Fibroblast of peridontal ligament (primary cell): Measurements from ENCODE around the gene ZNF789.
"Not testable (repeated sequence)": the region's sequence is repeated elsewhere in the genome, so short reads cannot be mapped to it uniquely, and the experiment has no call there.

ENCODE experiments used
- DNase-seq: peaks from one replicate; pipeline ENCODE4 v3.0.0-alpha.2; 2010; ENCODE audit errors: extremely low read depth

ZNF789 gene

GRCh38 chr7:99472561-99473314 is at the start of gene ZNF789:
Gene ZNF789 (plus strand): TSS chr7:99472890. CDS start chr7:99476457, 3,567 bp downstream.
- peak; percentile 94 for DNase-seq

DNA sequence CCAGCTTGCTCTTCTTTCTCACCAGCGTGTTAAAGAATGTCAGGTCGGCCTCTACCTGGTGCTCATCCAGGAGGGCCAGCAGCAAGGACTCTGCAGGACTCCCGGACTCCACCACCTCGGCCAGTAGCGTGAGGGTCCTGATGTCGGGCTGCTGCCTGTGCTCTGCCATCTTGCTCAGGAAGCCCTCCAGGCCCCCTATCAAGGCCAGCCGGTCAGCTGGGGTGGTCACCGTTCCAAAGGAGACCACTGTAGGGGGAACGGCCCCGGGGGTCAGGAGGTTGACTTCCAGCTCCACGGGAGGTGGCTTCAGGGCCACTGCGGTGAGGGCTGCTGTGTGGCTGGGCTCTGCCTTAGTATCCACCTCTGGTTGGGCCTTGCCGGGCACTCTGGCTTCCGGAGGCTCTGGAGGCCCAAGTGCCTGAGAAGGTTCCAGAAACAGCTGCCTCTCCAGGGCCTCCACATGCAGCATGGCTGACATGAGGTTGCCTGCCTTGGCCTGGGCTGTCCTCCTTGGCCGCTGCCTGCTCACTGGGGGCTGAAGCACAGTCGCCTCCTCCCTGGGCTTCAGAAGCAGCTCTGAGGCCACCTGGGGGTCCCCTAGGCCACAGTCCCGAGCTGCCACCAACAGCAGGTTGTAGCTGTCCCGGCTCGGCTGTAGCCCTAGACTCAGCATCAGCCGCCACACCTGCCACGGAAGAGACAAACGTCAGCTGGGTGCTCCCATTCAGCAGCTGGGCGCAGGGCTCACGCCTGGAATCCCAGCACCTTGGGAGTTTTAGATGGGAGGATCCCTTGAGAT is 47.6 kb upstream of the ZNF789 start:
- DNase-seq = no peak

GRCh38 chr7:99428972-99429566 is 43.6 kb upstream of the ZNF789 start:
- DNase-seq = no peak

GRCh38 chr7:99429756-99430155 is 42.9 kb upstream of the ZNF789 start:
- no peak for DNase-seq

- not testable (repeated sequence) for DNase-seq
Measured at GRCh38 chr7:99431756-99432540, 40.7 kb upstream of the ZNF789 start.

DNA sequence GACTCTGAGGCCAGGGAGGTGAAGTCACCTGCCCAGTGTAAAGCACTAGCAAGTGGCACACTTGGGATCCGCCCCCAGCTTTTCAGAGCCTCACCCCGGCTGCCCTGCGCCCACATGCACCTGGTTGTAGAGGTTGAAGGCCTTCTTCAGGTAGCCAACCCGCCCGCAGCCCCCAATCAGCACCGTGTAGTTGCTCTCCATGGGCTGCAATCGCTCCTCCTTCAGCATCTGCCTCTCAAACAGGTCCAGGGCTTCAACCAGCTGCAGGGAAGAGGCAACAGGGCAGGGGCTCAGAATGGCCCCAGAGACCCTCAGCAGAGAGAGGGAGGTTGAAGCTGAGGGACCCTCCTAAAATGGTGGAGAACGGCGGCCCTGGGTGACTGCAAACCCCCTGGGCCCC is 39.5 kb upstream of the ZNF789 start:
- DNase-seq = no peak

DNA sequence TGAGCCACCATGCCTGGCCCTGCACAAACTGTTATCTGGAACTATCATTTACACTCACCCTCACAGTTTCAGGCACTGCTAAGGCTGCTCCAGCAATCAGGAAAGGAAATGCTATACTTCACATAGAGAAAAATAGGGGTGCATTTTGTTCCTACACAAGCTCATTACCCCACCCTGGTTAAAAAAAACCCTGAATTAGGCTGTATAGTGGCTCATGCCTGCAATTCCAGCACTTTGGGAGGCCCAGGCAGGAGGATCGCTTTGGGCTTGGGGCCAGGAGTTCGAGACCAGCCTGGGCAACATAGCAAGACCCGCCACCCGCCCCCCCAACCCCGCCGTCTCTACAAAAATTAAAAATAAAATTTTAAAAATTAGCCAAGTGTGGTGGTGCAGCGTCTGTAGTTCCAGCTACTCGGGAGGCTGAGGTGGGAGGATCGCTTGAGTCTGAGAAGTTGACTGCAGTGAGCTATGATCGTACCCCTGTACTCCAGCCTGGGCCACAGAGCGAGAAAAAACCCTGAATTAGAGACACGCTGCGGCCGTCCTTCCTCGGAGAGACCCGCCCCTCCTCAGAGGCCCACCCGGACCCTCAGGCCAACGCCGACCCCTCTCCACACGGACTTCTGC is 34.6 kb upstream of the ZNF789 start:
- DNase-seq = no peak

- peak; percentile 92 for DNase-seq
Measured at GRCh38 chr7:99438573-99439480, 33.9 kb upstream of the ZNF789 start, which contains the start of the genes CPSF4 and PTCD1. Gene CPSF4 (plus strand): TSS chr7:99438943. CDS start chr7:99439083, 140 bp downstream. Gene PTCD1 (minus strand): TSS chr7:99438798. CDS start chr7:99435242, 3,556 bp downstream.

DNA sequence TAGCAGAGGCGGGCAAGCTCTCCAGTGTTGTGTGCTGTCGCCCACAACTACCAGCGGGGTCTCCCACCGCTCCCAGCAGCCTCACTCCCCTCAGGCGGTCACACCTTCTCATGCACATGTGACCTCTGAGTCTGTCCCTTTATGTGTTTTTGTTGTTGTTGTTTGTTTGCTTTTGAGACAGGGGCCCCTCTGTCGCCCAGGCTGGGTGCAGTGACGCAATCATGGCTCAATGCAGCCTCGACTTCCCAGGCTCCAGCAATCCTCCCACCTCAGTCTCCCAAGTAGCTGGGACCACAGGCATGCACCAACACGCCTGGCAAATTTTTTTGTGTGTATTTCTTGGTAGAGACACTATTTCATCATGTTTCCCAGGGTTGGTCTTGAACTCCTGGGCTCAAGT is 32.5 kb upstream of the ZNF789 start:
- peak; percentile 41 for DNase-seq

DNA sequence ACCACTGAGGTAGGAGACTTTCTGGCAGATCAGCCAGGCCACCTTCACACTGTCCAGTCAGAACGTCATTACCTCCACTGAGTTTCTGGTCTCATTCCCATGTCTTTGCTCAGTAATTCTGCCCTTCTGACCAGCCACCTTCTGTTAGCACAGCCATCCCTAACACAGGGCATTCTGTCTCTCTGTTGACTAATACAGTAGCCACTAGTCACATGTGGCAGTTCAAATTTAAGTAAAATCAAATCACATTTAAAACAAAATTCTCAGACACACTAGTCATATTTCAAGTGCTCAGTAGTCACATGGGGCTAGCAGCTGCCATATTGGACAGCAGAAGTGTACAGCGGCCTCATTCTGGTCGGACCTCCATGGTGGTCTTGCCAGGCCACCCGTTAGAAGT is 26.6 kb upstream of the ZNF789 start:
- DNase-seq = no peak

GRCh38 chr7:99447943-99448342 is 24.7 kb upstream of the ZNF789 start:
- no peak for DNase-seq

- DNase-seq = no peak
Measured at GRCh38 chr7:99448855-99449254, 23.8 kb upstream of the ZNF789 start.

DNA sequence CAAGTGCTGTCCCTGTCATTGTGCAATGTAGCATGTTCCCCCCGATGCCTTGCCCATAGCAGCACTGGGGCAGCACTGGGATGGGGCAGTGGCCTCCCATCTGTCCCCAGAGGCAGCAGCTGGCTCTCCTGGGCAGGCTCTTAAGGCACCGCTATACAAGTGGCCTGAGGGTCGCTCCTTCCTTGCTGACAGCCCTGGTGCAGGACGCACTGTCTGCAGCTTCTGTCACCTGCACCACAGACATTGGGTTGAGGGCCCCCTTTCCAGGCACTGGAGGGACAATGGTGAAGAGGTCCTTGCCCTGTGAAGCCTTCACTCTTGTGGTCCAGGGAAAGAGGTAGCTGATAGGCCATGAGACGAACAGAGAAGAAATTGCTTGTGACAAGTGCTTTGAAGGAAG is 23.4 kb upstream of the ZNF789 start:
- DNase-seq = no peak

DNA sequence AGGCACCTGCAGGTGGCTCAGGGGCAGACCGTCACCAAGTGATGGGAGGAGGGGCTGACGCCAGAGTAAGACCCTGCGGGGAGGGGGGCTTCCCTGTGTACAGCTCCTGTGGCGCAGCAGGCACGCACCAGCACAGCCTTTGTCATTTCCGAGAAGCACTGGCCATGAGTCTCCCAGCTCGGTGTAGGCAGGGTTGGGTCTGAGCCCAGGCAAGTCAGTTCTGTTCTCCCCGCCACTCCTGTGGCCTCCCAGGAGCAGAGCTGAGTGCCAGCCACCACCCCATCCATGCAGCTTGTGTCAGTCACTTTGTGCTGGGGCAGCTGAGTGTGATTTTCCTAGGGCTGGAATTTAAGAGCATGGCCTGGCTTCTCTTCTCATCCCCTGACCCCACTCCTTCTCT is 20.8 kb upstream of the ZNF789 start:
- no peak for DNase-seq

DNA sequence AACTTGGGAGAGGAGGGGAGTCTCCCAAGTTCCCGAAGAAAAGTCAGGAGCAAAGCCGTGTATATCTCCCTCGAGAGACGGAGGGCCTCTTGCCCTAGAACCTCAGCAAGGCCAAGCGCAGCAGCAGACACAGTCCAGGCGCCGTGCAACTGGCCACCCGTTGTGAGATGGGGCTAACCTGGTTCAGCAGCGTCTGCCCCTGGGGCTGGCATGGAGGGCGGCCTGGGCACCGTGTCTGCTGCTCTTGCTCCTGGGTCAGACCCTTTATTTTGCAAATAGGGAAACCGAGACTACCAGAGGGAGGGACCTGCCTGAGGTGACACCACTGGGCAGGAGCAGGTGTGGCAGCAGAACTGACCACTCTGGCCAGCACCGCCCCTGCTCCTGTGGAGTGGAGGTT is 20.1 kb upstream of the ZNF789 start:
- no peak for DNase-seq

GRCh38 chr7:99453105-99453504 is 19.6 kb upstream of the ZNF789 start:
- DNase-seq = no peak

DNA sequence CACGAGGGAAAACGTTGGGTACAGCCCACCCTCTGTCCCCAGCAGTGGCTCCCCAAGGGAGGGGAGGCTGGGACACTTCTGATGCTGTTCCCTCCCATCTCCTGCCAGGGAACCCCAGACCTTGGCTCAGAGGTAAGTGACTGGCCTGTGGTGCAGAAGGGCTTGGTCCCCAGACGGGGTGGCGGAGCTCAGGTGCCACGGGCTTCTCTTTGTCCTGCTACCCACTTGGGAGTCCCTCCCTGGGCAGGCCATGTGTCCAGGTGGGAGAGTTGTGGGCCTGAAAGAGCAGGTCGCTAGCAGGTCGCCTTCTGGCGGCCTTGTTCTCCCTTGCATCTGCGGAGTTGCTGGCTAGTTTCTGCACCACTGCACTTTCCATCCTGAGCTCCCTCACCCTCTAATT is 16.8 kb upstream of the ZNF789 start:
- DNase-seq = no peak

- DNase-seq = no peak
Measured at GRCh38 chr7:99456288-99456687, 16.4 kb upstream of the ZNF789 start.

DNA sequence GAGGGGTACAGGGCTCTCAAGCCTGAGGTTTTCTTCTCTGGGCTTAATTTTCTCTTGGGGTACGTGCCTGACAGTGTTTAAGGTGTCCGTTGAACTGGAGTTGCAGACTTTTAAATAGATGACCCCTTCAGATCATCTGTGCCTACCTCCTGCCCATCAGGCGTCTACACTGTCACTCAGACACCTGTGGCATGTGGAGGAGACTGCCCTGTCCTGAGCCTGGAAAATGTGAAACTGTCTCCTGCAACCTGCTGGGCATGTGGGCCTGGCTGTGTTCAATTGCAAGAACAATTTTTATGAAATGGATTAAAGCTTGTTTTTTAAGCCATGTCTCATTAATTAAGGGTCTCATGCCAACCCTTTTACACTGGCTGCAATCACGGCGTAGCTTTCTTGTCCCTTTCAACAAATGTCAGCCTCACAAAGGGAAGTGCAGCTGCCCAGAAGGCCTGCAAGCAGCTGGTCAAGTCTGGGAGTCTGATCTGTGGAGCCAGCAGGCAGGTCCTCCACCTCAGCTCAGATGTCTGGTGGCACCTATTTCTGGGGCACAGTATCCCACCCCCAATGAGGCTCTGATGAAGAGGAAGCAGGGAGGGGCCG is 15.5 kb upstream of the ZNF789 start:
- DNase-seq = no peak
